HG03045 (cell line): ENCODE data around the gene CA11.

Source experiments
- ATAC-seq: cut with Tn5 transposase; IDR thresholded peaks from one replicate; pipeline ENCODE4 v1.9.1; 2021; ENCODE audit warnings: mild to moderate bottlenecking, moderate library complexity; ENCODE audit not compliant: unreplicated experiment

Gene CA11

DNA sequence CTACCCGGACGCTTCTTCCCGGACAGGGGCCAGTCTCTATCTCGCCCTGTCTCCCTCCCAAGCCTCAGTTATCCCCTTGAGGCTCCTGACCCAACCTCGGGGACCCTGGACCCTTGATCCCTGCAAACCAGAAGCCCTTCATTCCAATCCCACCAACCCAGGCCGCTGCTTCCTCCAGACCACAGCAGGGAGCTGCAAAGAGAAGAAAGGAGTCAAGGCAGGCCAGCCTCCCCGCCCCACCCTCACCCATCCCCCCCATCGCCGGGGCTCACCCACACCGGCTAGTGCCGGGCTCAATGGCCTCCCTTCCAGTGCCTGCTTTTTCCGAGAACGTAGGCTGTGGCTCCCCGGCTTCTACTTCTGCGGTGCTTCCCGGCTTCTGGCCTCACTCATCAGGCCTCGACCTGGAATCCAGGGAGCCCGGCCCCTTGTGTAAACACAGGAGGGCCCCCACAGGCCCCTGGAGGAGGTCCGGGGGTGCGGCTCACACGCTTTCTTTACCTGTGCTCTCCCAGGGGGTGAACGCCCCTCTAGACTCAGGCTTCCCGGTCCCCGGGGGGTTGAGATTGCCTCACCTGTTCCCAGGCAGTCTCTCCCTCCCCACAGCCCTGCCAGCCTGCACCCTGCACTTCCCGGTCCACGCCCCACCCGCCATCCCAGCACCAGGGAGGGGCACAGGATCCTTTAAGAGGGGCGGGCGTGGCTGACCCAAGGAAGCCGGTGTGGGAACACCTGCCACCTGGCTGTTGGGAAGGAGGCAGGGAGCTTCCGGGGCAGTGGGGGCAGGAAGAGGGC, 31.4 kb downstream of the CA11 start, which contains the start of gene FAM83E:
Gene FAM83E (minus strand): TSS at position 641 of the 795 bp plus-strand sequence. CDS start 1,704 bp downstream, outside the sequence.
- ATAC-seq, result no peak

DNA sequence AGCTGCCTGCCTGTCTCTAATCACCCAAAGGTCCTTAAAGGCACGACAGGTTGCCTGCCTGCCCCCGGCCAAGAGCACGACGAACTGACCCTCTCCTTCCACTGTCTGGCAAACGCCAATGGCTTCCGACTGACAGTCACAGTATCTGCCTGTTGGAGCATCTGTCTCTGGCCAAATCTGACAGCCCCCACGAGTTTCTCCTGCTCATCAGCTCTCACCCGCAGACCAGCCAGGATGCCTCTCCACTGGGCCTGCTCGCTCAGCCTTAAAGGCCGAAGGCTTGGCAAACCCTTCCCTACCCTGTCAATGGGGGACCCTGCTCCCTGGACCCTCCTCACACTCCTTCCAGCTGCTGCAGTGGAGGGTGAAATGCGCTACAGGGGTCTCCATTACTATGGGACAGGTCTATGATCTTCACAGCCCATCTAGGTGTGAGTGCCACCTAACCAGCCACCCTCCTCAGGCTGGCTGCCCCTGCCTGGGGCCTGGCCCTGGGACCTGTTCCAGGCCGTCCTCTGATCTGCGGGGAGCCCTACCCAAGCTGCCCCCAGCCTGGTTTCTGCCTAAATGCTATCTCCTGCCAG, 32.0 kb downstream of the CA11 start:
- ATAC-seq, result no peak

DNA sequence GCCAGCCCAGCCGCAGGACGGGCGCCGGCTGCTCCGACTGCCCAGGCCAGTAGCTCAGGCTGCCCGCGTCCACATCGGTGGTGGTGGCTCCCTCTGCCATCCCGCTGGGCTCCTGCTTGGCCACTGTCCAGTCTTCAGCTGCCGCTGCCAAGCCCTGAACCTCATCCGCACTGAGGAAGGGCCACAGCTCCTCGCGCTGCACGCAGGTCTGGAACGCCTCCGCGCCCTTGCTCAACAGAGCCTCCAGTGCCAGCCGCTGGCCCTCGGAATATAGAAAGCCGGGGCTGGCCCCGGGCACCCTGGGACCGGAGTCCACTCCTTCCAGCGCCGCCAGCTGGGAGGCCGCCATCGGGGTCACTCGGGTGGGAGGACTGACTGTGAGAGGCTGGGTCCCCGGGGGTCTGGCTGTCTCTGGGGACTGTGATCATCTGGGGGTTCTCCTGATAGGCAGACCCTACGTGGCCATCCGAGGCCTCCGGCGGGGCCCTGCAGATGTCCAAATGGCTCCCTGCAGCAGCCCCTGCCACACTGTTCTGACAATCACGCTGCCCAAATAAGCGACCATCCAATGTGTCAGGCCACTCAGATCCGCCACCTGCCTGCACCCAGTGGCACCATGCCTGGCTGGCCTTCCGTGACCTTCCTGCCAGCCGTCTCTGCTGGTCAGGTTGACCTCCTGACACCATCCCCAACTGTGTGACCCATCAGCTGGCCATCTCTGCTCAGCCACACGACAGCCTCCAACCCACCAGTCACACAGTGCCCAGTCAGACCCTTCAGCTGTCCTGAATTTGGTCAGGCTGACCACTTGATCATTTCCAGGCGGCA, 32.7 kb downstream of the CA11 start:
- ATAC-seq, result no peak

DNA sequence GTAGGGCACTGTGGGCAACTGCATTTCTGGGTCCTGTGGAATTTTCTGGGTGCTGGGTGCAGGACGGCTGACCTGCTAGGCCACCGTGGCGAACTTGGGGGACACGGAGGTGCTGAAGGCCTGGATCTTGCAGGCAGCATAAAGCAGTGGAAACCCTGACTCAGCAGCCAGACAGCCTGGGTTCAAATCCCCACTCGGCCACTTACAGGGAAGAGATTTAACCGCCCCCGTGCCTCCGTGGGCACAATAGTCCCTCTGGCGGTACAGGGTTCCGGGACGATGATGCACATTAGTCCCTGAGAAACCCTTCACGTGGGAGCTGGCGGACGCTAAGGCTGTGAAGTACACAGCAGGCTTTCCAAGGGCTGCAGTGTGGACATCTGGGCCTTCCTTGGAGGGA, 34.1 kb downstream of the CA11 start:
- no peak for ATAC-seq

DNA sequence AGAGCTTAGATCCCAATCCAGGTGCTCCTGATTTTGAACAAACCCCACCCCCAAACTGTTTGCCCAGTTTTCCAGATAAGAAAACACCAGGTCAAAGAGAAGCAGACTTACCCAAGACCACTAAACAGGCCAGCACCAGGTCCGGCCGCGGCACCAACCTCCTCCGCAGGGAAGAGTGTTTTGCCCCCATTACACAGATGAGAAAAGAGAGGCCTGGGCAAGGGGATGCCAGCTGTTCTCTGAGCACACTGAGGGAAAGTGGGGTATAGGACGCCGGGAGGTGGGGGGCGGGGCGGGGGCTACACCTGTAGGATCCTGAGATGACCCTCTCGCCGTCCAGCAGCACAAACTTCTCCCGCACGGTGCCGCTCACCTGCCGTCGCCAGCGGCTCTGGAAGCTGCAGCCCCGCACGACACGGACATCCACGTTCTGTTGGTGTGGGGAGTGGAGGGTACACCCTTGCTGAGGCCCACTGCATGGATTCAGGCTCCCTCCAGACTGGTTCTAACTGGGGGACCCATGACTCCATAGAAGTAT, 36.3 kb downstream of the CA11 start:
- ATAC-seq, result no peak

DNA sequence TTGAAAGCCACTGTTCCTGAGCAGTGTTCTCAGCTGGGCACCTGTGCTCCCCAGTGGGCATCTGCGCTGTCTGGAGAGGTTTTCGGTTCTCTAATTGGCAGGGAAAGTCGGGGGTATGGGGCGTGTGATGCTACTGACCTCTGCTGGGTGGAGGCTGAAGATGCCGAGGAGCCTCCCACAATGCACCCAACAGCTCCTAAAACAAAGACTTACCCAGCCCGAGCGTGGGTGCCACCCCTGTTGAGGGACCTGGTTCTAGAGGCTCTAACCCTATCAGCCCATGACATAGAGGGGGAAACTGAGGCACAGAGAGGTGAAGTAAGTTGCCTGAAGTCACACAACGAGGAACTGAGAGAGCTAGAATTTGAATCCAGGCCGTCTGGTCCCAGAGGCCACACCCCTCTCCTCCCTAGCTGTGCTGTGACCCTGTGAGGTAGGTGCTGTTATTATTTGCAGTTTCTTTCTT, 37.2 kb downstream of the CA11 start:
- ATAC-seq, result no peak

DNA sequence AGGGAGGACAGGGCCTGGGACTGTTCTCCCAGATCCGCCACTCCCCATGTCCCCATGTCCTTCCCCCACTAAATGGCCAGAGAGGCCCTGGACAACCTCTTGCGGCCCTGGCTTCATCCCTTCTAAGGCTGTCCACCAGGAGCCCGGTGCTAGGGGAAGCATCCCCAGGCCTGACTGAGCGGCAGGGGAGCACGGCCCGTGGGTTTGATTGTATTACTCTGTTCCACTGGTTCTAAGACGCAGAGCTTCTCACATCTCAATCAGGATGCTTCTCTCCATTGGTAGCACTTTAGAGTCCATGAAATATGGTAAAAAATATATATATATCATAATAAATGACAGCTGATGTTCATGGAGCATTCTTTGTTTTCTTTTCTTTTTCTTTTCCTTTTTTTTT, 38.6 kb downstream of the CA11 start:
- ATAC-seq, result no peak

DNA sequence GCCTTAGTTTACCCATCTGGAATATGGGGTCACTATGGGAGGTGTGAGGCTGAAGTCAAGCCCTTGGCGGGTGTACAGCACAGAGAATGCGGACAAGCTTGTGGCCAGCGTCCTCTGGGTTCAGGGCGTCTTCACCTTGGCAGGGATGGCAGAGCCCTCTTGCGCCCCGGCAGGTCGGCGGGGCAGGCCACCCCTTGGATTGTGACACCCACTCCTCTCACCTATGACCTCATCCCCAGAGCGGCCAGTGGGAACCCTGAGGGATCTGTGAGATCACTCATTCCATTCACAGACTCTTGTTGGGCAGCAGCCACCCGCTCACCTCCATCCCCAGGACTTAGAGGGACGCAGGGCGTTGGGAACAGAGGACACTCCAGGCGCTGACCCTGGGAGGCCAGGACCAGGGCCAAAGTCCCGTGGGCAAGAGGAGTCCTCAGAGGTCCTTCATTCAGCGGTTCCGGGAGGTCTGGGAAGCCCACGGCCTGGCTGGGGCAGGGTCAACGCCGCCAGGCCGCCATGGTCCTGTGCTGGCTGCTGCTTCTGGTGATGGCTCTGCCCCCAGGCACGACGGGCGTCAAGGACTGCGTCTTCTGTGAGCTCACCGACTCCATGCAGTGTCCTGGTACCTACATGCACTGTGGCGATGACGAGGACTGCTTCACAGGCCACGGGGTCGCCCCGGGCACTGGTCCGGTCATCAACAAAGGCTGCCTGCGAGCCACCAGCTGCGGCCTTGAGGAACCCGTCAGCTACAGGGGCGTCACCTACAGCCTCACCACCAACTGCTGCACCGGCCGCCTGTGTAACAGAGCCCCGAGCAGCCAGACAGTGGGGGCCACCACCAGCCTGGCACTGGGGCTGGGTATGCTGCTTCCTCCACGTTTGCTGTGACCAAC, 39.3 kb downstream of the CA11 start, which contains the start of gene SPACA4:
Gene SPACA4 (plus strand): TSS at position 280 of the 896 bp plus-strand sequence. CDS start 237 bp downstream, at position 517.
- no peak for ATAC-seq

DNA sequence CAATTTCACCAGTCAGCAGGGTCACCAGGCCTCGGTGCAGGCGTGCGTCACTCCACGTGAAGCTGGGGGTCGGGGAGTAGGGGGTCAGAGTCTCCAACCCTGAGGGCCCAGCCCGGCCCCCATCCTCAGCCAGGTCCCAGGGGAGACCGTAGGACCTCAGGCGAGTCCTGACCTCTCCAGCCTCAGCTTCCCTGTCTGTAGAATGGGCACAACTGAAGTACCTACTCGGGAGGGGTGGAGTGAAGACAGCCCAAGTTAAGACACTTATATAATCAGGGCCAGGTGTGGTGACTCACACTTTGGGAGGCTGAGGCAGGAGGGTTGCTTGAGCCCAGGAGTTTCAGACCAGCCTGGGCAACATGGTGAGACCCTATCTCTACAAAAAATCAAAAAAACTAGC, 42.1 kb downstream of the CA11 start:
- ATAC-seq, result no peak

DNA sequence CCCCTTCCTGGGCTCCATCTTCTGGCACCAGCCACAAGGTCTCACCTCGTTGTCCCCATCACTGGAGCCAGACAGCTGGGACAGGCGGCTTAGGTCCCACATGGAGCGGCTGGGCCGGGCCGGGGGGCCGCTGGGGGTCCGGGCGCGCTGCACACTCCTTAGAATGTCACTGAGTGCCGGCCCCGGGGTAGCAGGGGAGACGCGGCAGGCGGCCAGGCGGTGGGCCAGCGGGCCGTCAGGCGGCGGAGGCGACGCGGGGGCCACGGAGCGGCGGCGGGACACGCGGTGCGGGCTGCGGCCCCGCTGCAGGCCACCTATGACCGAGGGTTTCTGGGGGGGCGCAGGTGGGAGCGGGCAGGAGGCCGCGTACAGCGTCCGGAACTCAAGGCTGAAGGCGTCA, 42.5 kb downstream of the CA11 start:
- no peak for ATAC-seq

DNA sequence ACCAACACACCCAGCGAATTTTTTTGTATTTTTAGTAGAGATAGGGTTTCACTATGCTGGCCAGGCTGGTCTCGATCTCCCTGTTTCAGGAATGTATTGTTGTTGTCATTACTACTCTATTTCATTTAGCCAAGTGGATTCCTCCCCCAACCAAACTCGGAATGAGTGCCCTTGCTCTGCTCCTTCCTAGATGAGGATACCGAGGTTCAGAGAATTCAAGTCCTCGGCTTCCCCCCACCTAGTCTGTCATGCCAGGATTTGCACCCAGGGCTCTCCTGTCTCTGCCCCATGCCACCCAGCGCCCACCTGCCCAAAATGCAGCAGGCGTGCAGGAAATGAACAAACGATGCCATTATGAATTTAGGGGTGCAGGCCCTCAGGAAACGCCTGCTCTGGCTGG, 43.0 kb downstream of the CA11 start:
- ATAC-seq, result no peak

DNA sequence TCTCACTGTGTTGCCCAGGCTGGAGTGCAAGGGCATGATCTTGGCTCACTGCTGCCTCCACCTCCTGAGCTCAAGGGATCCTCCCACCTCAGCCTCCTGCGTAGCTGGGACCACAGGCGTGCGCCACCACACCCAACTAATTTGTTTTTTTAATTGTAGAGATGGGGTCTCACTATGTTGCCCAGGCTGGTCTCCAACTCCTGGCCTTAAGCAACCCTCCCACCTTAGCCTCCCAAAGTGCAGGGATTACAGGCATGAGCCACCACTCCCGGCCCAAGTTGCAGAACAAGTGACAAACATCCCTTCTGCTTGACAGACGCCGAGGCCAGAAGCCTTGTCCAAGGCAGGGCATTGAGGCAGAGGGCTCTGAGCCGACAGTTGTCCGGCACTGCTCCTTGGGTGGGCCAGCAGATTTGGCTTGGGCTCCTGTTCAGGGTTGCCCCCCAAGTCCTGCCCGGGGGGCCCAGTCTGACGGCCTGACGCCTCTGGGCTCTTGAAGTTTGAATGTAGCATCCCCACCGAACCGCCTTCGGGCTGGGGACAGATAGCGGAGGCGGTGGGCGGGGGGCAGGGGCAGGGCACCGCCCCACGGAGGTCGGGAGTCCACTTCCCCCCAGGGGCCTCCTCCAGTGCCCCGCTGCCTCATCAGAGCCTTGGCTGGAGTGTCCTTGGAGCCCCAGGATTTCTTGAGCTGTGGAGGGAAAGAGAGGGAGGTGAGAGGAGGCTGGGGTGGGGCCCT, 45.1 kb downstream of the CA11 start:
- ATAC-seq, result no peak

DNA sequence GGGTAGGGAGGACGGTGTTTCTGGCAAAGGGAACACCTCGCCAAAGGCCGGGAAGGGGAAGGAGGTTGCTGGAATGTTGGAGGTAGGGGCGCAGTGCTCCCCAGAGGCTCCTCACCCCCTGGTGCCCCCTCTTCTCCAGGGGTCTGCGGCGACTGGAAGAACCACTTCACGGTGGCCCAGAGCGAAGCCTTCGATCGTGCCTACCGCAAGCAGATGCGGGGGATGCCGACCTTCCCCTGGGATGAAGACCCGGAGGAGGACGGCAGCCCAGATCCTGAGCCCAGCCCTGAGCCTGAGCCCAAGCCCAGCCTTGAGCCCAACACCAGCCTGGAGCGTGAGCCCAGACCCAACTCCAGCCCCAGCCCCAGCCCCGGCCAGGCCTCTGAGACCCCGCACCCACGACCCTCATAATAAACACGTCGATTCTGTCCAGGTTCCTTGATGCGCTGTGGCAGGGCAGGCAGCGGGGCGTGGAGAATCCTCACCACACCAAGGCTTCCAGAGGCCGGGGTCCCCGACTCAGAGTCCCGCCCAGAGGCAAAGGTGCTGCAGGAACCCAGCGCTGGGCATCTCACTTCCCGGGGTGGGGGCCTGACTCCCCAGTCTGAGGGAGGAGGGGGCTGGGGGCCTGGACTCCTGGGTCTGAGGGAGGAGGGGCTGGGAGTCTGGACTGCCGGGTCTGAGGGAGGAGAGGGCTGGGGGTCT, 46.8 kb downstream of the CA11 start:
- ATAC-seq, result no peak

DNA sequence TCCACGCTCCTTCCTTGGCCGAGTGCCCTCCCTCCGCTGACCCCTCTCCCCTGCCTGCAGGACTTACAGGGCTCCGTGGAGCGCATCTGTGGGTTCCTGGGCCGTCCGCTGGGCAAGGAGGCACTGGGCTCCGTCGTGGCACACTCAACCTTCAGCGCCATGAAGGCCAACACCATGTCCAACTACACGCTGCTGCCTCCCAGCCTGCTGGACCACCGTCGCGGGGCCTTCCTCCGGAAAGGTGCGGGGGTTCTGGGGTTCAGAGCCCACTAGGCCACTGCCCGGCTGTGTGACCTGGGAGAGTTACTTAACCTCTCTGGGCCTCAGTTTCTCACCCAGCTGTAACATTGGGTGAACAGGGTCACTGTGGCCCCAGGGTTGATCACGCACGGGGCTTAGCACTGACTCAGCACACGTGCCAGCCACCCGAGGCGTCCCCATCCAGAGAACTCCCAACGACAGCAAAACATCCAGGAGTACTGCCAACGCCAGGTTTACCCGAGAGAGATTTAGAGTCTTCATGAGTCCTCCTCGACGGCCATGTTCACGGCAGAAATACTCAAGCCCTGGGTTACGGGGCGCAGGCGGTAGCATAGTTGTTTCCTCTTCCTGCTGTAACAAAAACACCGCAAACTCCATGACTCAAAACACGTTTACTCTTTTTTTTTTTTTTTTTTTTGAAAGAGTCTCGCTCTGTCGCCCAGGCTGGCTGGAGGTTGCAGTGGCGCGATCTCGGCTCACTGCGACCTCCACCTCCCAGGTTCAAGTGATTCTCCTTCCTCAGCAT, 49.1 kb downstream of the CA11 start:
- ATAC-seq, result no peak

DNA sequence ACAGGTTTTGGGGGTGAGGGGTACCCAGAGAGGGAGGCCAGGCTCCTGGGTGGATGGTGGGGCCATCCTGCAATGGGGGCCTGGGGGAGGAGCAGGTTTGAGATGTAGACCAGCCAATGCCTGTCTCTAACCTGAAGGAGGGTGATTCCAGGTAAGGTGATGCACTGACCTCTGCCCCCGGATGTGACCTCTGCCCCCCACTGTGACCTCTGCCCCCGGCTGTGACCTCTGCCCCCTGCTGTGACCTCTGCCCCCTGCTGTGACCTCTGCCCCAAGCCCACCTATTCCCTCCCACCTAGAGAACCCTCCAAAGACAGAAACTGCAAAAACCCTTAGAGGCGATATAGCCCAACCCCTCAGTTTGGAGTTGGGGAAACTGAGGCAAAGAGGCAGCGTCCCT, 49.8 kb downstream of the CA11 start:
- no peak for ATAC-seq

DNA sequence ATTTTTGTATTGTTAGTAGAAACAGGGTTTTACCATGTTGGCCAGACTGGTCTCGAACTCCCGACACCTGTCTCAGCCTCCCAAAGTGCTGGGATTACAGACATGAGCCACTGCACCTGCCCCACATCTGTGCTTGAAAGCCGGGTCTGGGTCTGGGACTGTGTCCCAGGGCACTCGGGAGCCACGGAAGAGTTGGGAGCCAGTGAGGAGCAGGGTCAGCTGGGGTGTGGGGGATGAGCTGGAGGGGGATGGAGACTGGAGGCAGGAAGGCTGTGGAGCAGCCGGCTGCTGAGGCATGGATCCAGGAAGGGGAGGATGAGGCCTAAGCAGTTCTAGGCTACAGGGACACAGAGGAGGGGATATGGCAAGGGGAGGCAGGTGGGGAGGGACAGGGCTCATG, 50.2 kb downstream of the CA11 start:
- ATAC-seq, result no peak

DNA sequence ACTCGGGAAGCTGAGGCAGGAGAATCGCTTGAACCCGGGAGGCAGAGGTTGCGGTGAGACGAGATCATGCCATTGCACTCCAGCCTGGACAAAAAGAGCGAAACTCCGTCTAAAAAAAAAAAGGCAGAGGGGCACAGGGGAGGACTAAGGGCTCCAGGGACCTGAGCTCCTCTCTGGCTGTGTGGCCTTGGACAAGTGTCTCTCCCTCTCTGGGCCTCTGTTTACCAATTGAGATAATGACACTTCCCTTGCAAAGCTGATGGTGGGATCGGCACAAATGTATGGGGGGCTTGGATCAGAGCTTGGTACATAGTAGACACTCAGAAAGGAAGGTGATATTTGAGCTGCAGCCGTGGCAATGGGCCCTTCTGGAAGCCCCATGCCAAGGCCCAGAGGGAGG, 50.8 kb downstream of the CA11 start:
- no peak for ATAC-seq

DNA sequence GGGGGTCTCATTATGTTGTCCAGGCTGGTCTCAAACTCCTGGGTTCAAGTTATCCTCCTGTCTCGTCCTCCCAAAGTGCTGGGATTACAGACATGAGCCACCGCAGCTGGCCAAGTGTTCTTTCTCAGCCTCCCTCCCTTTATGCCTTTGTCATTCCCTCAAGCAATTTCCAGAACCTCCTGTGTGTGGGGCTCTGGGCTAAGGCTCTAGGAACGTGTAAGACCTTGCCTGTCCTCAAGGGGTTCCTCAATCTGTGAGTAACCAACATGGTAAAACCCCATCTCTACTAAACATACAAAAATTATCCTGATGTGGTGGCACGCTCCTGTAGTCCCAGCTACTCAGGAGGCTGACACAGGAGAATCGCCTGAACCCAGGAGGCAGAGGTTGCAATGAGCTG, 55.0 kb downstream of the CA11 start:
- no peak for ATAC-seq
